ENCODE measurements around the gene SP2. TPM values are rescaled to one million over a fixed set of nuclear protein-coding genes. Genes with fewer than 3 reads are reported as not detected.
A peak's percentile ranks its signal among the peaks of the same experiment; 100 is the strongest.
"Not testable (repeated sequence)": the region's sequence is repeated elsewhere in the genome, so short reads cannot be mapped to it uniquely, and the experiment has no call there.

The SP2 gene
- total RNA-seq, 1 experiment from 2014 or later, result 1.2 TPM

GRCh38 chr17:47918991-47919390, 23.0 kb downstream of the SP2 start:
- no peak for DNase-seq (ENCODE audit: low spot score)

GRCh38 chr17:47919889-47920288, 23.9 kb downstream of the SP2 start:
- DNase-seq (ENCODE audit: low spot score), result not testable (repeated sequence)

GRCh38 chr17:47924785-47925677, 29.0 kb downstream of the SP2 start:
- no peak for DNase-seq (ENCODE audit: low spot score)

- no peak for DNase-seq (ENCODE audit: low spot score)
Measured at GRCh38 chr17:47925678-47925988, 29.6 kb downstream of the SP2 start.

GRCh38 chr17:47927821-47928400, 31.9 kb downstream of the SP2 start:
- no peak for DNase-seq (ENCODE audit: low spot score)

GRCh38 chr17:47928415-47928814, 32.4 kb downstream of the SP2 start:
- no peak for DNase-seq (ENCODE audit: low spot score)

GRCh38 chr17:47929218-47930000, 33.4 kb downstream of the SP2 start:
- no peak for DNase-seq (ENCODE audit: low spot score)

- DNase-seq (ENCODE audit: low spot score), result no peak
Measured at GRCh38 chr17:47931848-47932247, 35.8 kb downstream of the SP2 start.

- peak; percentile 86 for DNase-seq (ENCODE audit: low spot score)
Measured at GRCh38 chr17:47934856-47935255, 38.8 kb downstream of the SP2 start.

- not testable (repeated sequence) for DNase-seq (ENCODE audit: low spot score)
Measured at GRCh38 chr17:47935468-47935867, 39.4 kb downstream of the SP2 start.

- DNase-seq (ENCODE audit: low spot score), result peak; percentile 96
Measured at GRCh38 chr17:47935961-47936360, 39.9 kb downstream of the SP2 start.

- no peak for DNase-seq (ENCODE audit: low spot score)
Measured at GRCh38 chr17:47937941-47938340, 41.9 kb downstream of the SP2 start.

GRCh38 chr17:47941246-47942095, 45.4 kb downstream of the SP2 start, which contains the start of gene PNPO:
PNPO (plus strand) TSS chr17:47941571; CDS start chr17:47941676, 105 bp downstream.
- DNase-seq (ENCODE audit: low spot score), result peak; percentile 99

GRCh38 chr17:47942096-47942510, 46.1 kb downstream of the SP2 start:
- DNase-seq (ENCODE audit: low spot score), result no peak

GRCh38 chr17:47942568-47942967, 46.5 kb downstream of the SP2 start:
- DNase-seq (ENCODE audit: low spot score), result no peak

GRCh38 chr17:47945080-47945479, 49.0 kb downstream of the SP2 start:
- no peak for DNase-seq (ENCODE audit: low spot score)

GRCh38 chr17:47945529-47946508, 49.8 kb downstream of the SP2 start:
- DNase-seq (ENCODE audit: low spot score), result no peak

GRCh38 chr17:47946516-47946915, 50.5 kb downstream of the SP2 start:
- DNase-seq (ENCODE audit: low spot score), result no peak

- DNase-seq (ENCODE audit: low spot score), result peak; percentile 92
Measured at GRCh38 chr17:47946929-47947397, 50.9 kb downstream of the SP2 start.

- peak; percentile 33 for DNase-seq (ENCODE audit: low spot score)
Measured at GRCh38 chr17:47948706-47949196, 52.7 kb downstream of the SP2 start.

Data from A172 (cell line).